IPS-NIHi7 (cell line): Measurements from ENCODE around the gene RBM22.
"Not testable (repeated sequence)": the region's sequence is repeated elsewhere in the genome, so short reads cannot be mapped to it uniquely, and the experiment has no call there.

ENCODE experiments used
- DNase-seq: peaks from one replicate; pipeline ENCODE4 v3.0.0; 2012; ENCODE audit warnings: mixed read lengths; ENCODE audit errors: extremely low spot score

Gene RBM22

DNA sequence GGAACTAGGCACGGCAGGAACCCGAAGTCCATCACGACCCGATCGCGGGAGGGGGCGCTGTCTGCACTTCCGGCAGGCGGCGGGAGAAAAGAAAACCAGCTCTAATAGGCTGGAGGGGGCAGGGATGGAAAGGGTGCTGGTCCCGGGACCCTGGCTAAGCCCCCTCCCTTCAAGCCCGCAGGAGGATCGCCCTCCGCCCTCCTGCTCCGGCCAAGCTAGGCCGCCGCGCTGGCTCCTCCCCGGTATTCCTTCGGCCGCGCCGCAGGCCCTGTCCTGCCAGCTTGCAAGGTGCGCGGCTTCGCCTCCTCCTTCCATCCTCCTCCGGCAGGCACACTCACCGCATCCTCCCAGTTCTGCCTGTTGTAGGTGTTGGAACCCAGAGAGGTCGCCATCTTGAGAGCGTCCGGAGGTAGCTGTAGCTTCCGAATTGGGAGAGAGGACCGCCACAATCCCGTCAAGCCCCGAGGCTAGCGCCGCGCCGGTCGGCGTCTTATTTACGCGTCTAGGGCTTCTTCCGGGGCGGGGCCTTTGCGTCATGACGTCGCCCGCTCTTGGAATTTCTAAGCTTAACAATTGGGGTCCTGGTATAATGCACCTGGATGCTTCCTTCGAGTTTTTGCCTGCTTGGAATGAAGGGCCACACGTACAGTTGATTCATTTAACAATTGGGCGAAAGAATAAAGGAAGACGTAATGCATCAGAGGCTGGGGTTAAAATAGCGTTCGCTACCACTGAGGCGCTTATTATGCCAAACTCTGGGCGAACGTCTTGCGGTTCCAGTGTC is at the start of gene RBM22:
Gene RBM22, minus strand, starts transcription at position 469 of the 784 bp plus-strand sequence. Its CDS starts 77 bp downstream, at position 392.
- DNase-seq, result peak; percentile 92

DNA sequence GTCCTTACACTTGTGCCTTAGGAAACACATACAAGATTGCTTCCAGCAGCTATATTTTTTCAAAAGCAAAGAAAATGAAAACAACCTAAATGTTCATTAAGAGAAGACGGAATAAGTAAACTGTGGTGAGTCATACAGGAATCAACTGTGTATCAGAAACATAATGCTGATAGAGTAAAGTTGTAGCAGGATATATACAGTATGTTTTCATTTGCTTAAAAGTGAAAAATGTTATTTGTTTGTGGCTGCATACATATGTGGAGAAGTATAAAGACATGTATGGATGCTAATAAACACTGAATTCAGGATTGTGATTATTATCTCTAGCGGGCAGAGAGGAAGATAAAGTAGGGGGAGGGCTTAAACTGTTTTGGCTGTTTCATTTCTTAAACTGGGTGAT is 49.6 kb upstream of the RBM22 start:
- DNase-seq, result no peak

DNA sequence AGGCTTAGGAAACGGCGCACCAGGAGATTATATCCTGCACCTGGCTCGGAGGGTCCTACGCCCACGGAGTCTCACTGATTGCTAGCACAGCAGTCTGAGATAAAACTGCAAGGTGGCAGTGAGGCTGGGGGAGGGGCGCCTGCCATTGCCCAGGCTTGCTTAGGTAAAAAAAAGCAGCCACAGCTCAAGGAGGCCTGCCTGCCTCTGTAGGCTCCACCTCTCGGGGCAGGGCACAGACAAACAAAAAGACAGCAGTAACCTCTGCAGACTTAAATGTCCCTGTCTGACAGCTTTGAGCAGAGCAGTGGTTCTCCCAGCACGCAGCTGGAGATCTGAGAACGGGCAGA is 42.3 kb upstream of the RBM22 start:
- not testable (repeated sequence) for DNase-seq

DNA sequence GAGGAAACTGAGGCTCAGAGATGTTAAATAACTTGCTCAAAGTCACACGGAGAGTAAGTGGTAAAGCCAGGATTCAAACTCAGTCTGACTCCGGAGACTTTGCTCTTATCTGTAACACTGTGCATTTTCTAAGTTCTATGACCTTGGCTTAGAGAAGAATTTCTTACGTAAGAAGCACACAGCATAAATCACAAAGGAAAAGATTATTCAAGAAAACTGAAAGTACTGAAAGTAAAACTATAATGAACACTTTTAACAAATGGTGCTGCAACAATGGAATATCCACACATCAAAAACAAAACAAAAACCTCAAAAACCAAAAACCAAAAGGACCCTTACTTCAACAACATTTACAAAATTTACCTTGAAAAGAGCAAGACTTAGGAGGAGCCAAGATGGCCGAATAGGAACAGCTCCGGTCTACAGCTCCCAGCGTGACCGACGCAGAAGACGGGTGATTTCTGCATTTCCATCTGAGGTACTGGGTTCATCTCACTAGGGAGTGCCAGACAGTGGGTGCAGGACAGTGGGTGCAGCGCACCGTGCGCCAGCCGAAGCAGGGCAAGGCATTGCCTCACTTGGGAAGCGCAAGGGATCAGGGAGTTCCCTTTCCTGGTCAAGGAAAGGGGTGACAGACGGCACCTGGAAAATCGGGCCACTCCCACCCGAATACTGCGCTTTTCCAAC is 41.7 kb upstream of the RBM22 start:
- DNase-seq, result not testable (repeated sequence)

DNA sequence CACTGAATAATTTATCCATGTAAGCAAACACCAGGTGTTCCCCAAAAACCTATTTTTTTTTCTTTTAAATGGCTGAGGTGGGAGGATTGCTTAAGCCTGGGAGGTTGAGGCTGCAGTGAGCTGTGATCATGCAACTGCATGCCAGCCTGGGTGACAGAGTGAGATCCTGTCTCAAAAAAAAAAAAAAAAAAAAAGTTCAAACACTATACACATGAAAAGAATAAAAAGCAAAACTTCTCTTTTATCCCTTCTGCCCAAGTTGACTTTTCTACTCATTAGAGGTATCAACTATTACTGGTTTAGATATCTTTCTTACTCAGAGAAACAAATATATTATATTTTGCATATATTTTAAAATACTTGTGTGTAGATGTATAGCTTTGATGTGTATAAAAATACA is 40.1 kb upstream of the RBM22 start:
- no peak for DNase-seq

DNA sequence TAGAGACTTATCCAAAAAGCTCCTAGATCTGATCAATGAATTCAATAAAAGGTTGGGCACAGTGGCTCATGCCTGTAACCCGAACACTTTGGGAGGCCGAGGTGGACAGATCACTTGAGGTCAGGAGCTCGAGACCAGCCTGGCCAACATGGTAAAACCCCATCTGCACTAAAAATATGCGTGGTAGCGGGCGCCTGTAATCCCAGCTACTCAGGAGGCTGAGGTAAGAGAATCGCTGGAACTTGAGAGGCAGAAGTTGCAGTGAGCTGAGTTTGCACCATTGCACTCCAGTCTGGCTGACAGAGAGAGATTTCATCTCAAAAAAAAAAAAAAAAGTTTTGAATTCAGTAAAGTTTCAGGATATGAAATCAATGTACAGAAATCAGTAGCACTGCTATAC is 38.0 kb upstream of the RBM22 start:
- DNase-seq, result no peak

DNA sequence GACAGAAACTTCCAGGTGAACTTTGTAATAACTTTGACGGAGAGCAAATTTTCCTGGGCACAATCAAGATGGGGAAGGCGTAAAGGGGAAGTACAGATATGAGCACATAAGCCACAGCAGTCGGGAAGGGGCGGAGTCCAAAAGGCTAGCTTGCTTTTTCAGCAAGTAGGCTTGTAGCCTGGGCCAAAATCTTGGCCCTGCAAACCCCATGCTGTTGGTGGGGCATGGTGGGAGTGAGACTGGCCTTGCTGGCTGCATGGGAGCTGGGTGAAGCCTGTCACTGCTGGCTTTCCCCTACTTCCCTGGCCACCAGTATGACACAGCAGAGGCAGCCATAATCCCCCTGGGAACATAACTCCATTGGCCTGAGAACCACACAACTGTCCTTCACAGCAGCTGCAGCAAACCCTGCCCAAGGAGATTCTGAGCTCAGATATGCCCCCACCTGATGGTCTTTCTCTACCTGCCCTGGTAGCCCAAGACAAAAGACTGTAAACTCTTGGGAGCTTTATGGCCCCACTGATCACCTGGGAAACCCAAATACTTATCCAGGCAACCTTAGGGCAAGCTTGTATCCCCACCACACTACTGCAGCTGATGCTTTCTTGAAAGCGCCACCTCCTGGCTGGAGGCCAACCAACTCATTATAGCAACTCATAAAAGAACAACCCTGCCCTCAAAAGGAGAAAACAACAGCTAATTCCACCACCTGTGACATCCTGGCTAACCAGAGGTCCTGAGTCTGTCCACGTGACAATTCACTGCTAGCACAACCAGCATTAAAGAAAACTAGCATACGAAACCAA is 33.9 kb upstream of the RBM22 start:
- DNase-seq, result no peak

GRCh38 chr5:150731669-150732242 is 30.9 kb upstream of the RBM22 start:
- DNase-seq, result no peak

DNA sequence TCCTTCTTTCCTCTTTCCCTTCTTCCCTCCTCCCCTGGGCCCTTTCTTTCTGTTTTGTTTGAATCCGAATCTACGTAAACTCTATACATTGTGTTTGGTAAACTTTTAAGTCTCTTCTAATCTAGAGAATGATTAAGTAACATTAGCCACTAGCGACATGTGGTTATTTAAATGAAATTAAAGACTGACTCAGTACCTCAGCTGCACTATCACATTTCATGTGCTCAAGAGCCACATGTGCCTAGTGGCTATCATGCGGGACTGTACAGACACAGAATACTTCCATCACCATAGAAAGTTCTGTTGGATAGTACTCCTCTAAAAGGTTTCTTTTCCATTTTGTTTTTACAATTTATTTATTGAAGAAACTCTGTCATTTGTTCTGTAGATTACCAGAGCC is 29.0 kb upstream of the RBM22 start:
- DNase-seq, result no peak

- no peak for DNase-seq
These were observed 23.0 kb upstream of the RBM22 start for GRCh38 chr5:150723845-150724244.

GRCh38 chr5:150710165-150710564 is 9.3 kb upstream of the RBM22 start:
- DNase-seq, result peak; percentile 25

- DNase-seq, result no peak
These were observed 6.0 kb upstream of the RBM22 start for GRCh38 chr5:150706776-150707390.

GRCh38 chr5:150703762-150704161 is 2.9 kb upstream of the RBM22 start:
- no peak for DNase-seq

DNA sequence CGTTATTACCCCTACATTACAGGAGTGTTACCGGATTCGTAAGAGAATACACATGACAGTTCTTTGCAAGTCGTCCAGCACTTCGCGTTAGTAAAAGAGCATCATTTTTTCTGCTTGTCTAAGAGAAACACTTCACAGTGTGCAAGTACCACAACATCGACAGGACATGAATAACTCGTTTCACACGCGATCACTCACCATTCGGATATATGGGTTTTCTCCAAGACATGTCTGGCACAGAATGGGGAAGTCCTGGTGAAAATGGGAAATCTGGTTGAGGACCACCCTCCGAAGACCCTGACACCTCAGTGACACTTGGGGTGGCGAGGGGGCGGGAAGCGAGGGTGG is 642 bp downstream of the RBM22 start:
- no peak for DNase-seq

- DNase-seq, result no peak
These were observed 6.2 kb downstream of the RBM22 start for GRCh38 chr5:150694612-150695011.

GRCh38 chr5:150692276-150692675 is 8.6 kb downstream of the RBM22 start:
- DNase-seq, result no peak

- DNase-seq, result no peak
These were observed 10.1 kb downstream of the RBM22 start for GRCh38 chr5:150690760-150691159.

- no peak for DNase-seq
These were observed 11.7 kb downstream of the RBM22 start for GRCh38 chr5:150689120-150689519.

DNA sequence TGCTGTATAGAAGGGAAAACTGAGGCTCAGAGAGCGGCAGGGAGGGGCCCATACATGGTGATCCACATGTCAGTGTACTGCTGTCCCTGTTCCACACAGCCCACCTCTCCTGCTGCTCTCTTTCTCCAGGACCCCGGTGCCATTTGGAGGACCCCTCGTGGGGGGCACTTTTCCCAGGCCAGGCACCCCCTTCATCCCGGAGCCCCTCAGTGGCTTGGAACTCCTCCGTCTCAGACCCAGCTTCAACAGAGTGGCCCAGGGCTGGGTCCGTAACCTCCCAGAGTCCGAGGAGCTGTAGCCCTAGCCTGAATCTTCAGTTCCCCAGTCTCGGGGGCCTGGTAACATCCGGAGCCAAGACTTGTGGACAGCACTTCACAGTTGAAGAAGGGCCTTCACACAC is 24.3 kb downstream of the RBM22 start:
- no peak for DNase-seq

DNA sequence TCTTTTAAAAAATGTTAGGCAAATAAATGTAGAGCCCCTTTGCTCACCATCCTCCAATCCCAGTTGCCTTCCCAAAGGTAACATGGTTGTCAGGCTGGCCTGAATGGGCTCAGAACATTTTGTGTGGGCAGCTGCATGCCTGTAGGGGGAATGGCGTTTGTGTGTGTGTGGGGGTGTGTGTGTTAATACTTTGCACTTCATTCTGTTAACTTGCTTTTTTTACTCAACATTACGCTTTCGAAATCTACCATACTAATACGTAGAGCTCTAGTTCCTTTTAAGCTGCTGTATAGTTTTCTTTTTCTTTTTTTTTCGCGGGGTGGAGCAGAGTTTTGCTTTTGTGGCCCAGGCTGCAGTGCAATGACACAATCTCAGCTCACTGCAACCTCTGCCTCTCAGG is 25.8 kb downstream of the RBM22 start:
- DNase-seq, result no peak

DNA sequence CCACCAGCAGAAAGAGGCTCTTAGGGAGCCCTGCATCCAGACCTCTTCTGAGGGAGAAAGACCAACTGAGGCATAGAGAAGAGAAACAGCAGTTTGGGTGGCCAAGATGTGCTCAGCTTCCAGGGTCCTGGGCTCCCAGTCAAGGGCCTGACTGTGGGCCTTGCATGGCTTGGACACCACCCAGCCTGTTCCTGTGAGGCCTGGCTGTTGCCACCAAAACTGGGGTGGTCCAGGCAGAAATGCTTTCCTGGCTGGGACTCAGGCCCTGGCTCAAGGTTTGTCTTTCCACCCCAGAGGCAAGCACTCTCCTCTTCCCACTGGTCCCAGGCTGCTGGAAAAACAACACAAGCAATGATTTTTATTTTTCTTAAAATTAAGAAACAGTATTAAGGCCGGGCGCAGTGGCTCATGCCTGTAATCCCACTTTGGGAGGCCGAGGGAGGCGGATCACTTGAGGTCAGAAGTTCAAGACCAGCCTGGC is 26.5 kb downstream of the RBM22 start:
- no peak for DNase-seq

DNA sequence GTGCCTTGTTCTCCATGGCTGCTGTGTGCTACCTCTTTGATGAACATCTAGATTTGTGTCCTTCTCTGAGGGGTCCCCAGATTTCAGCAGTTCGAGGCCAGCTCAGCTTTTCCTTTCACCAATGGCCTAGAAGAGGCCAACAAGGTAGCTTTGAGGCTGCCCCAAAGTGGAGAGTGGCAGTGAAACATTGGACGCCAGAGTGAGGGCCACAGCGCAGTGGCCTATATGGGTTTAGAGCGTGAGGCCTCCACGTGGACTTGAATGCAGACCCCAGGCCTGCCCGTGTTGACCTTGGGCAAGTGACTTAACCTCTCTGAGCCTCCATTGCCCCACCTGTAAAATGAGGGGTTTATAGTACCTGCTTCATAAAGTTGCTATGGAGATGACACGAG is 28.0 kb downstream of the RBM22 start:
- DNase-seq, result no peak
